ENCODE measurements around the gene ZFP30.

ZFP30 gene

DNA sequence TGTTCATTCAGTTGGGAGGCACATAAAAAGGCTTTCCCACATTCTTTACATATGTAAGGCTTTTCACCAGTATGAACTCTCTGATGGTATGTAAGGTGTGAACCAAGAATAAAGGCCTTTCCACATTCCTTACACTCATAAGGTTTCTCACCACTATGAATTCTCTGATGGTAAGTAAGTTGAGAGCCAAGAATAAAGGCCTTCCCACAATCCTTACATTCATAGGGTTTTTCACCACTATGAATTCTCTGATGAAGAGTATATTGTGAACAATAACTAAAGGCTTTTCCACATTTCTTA, 89.9 kb downstream of the ZFP30 start:
- in situ Hi-C loops (cut with HindIII; ENCODE audit: low sequenced_read_pairs) = no loop called here
- no peak overlapping the region for H3K4me3 ChIP-seq (ENCODE audit: low read depth, low read length)
- TF ChIP-seq, protein P1, sequence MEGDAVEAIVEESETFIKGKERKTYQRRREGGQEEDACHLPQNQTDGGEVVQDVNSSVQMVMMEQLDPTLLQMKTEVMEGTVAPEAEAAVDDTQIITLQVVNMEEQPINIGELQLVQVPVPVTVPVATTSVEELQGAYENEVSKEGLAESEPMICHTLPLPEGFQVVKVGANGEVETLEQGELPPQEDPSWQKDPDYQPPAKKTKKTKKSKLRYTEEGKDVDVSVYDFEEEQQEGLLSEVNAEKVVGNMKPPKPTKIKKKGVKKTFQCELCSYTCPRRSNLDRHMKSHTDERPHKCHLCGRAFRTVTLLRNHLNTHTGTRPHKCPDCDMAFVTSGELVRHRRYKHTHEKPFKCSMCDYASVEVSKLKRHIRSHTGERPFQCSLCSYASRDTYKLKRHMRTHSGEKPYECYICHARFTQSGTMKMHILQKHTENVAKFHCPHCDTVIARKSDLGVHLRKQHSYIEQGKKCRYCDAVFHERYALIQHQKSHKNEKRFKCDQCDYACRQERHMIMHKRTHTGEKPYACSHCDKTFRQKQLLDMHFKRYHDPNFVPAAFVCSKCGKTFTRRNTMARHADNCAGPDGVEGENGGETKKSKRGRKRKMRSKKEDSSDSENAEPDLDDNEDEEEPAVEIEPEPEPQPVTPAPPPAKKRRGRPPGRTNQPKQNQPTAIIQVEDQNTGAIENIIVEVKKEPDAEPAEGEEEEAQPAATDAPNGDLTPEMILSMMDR (IDR thresholded peaks at IDR 0.05; ENCODE audit: low read depth, low read length) = no peak
- no peak for DNase-seq (ENCODE audit: low read depth, low spot score)

DNA sequence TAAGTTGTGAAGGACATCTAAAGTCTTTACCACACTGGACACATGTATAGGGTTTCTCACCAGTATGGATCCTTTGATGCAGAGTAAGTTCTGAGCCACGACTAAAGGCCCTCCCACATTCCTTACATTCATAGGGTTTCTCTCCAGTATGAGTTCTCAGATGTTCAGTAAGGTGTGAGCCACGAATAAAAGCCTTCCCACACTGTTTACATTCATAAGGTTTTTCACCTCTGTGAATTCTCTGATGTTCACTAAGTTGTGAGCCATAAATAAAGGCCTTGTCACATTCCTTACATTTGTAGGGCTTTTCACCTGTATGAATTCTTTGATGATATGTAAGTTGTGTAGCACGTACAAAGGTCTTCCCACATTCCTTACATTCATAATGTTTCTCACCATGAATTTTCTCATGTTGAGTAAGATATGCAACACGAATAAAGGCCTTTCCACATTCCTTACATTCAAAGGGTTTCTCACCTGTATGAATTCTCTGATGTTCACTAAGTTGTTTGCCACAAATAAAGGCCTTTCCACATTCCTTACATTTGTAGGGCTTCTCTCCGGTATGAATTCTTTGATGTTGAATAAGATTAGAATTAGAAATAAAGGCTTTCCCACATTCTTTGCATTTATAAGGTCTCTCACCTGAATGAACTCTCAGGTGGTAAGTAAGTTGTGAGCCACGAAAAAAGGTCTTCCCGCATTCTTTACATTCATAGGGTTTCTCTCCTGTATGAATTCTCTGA, 90.5 kb downstream of the ZFP30 start:
- TF ChIP-seq, protein P1 (IDR thresholded peaks at IDR 0.05; ENCODE audit: low read depth, low read length) = no peak
- H3K4me3 ChIP-seq (ENCODE audit: low read depth, low read length) = no peak overlapping the region
- in situ Hi-C loops (cut with HindIII; ENCODE audit: low sequenced_read_pairs) = no loop called here
- no peak for DNase-seq (ENCODE audit: low read depth, low spot score)

All from astrocyte of the spinal cord (primary cell).